Body of pancreas (tissue), 4 donors: ENCODE data around the gene RAB11FIP3.

Source experiments
- CTCF ChIP-seq, 7 experiments: fragments of 450-650 bp in 4 of 7; fragments of 200-600 bp in 3 of 7; sonication (generic) in 3 of 7; IDR thresholded peaks; one replicate each; pipeline ENCODE4 v1.5.1; 2016 to 2019; ENCODE audit warnings: antibody characterized with exemption in 7 of 7
- POLR2A ChIP-seq, 3 donors: fragments of 450-650 bp; IDR thresholded peaks; one replicate each; pipeline ENCODE4 v1.6.1; 2016; ENCODE audit warnings: antibody characterized with exemption in 3 of 3, mild to moderate bottlenecking in 2 of 3

- TF ChIP-seq POLR2A (IDR thresholded peaks at IDR 0.05): peak; percentile 36 to 71 (median 69)
- peak in 5 of 7 experiments; percentile 11 to 46 (median 44) for TF ChIP-seq CTCF (IDR thresholded peaks at IDR 0.05)
These were observed 108.1 kb downstream of the RAB11FIP3 start for GRCh38 chr16:533391-534123.
